Heart right ventricle (tissue), 16 donors: ENCODE measurements around the gene PRR16. TPM values are rescaled to one million over a fixed set of nuclear protein-coding genes. Genes with fewer than 3 reads are reported as not detected.
"Not testable (repeated sequence)": the region's sequence is repeated elsewhere in the genome, so short reads cannot be mapped to it uniquely, and the experiment has no call there.

Source experiments
- ATAC-seq, 8 donors: fragments of 200-7000 bp; cut with Tn5 transposase; one replicate each; pipeline ENCODE4 v1.9.1; 2020; ENCODE audit warnings: mild to moderate bottlenecking in 8 of 8, moderate library complexity in 8 of 8, moderate number of reproducible peaks in 1 of 8
- DNase-seq, 2 donors: peaks; one replicate each; pipeline ENCODE4 v3.0.0-alpha.2; 2020
- H3K27ac ChIP-seq, 10 donors: fragments of 200-600 bp; sonication (generic) in 2 of 10; one replicate each; pipeline versions ENCODE4 v1.5.0 to v1.8.0; 2020 to 2022; ENCODE audit warnings: mild to moderate bottlenecking in 3 of 10
- H3K27me3 ChIP-seq, 7 donors: fragments of 200-600 bp; one replicate each; pipeline ENCODE4 v1.8.0; 2021 to 2022; ENCODE audit warnings: mild to moderate bottlenecking in 2 of 7
- H3K36me3 ChIP-seq, 9 donors: fragments of 200-600 bp; sonication (generic) in 1 of 9; one replicate each; pipeline versions ENCODE4 v1.5.0 to v1.8.0; 2020 to 2022; ENCODE audit warnings: mild to moderate bottlenecking in 2 of 9
- H3K4me1 ChIP-seq, 9 donors: fragments of 200-600 bp; sonication (generic) in 1 of 9; one replicate each; pipeline versions ENCODE4 v1.5.0 to v1.8.0; 2020 to 2022; ENCODE audit warnings: mild to moderate bottlenecking in 4 of 9
- H3K4me3 ChIP-seq, 10 donors: fragments of 200-600 bp; sonication (generic) in 2 of 10; one replicate each; pipeline versions ENCODE4 v1.5.0 to v1.8.0; 2020 to 2022; ENCODE audit warnings: mild to moderate bottlenecking in 7 of 10, moderate library complexity in 2 of 10
- H3K9me3 ChIP-seq, 11 donors: fragments of 200-600 bp in 10 of 11; sonication (generic) in 2 of 11; one replicate each; pipeline versions ENCODE4 v1.5.0 to v1.8.0; 2013 to 2022; ENCODE audit warnings: mild to moderate bottlenecking in 2 of 11, control low read depth in 1 of 11, moderate library complexity in 1 of 11
- CTCF ChIP-seq, 9 donors: fragments of 200-600 bp; sonication (generic) in 2 of 9; IDR thresholded peaks; one replicate each; pipeline versions ENCODE4 v1.5.0 to v1.8.0; 2021 to 2022; ENCODE audit warnings: antibody characterized with exemption in 9 of 9, mild to moderate bottlenecking in 5 of 9, moderate library complexity in 1 of 9
- WGBS, 2 donors: extraction: QIAGEN DNeasy Blood & Tissue Kit; methylation state at CpG; one replicate each; pipeline ENCODE4 v1.1.7; 2013; ENCODE audit warnings: inconsistent platforms in 1 of 2; 5-methylcytosine and 5-hydroxymethylcytosine counted together
- intact Hi-C, 10 donors: fragments of 100-400 bp; cut with DNase I; formaldehyde crosslinking; loops; one replicate each; pipeline versions ENCODE4 v1.11.1 to v1.14.2; 2022
- polyA plus RNA-seq, 2 donors: library from polyadenylated mRNA; stranded (reverse); fragments of 200-250 nt; gene quantifications; one replicate each; pipeline ENCODE4 v1.2.3, GENCODE V29; 2013
- total RNA-seq, 10 donors: library from RNA; stranded (reverse); fragmentation: NEBNext Ultra II Directional in 3 of 10; extraction: Animal tissue kit (Norgen Biotek cat#: 25700) in 3 of 10; gene quantifications; one replicate each; pipeline versions ENCODE4 v1.2.1 to v1.2.4, GENCODE V29; 2021 to 2023
- donor health status: Arrhythmogenic right ventricular cardiomyopathy.
- donor health status: ischemic (EF 13 %, LVEDD 7.1; RV severe dilation, severe dysfunction).
- donor health status: healthy with polysubstance abuse.
- donor health status: DM: no; HTN: yes; CAD: no.
- donor health status: DM: no; HTN: no; CAD: no.
- donor health status: ischemic (EF 25% LVEDD 6.9; RV normal size, moderate dysfunction).
- donor health status: ischemic (EF 25% LVEDD 5.7; RV mildly dilated, moderate dysfunction).
- donor health status: healthy.
- donor health status: DM: yes; HTN: yes; CAD: no.
- donor health status: Ischemic cardiomyopathy.
- donor health status: ischemic (EF 35%, LVEDD 5.7; RV mildly dilated, moderate dysfunction).
- donor health status: nonischemic (EF 11% LVEDD 7.7; RV severe dilation, severe dysfunction).
- donor health status: DM: yes; HTN: yes; CAD: no.
- donor health status: PGD.
- donor health status: ischemic (EF 29% LVEDD 5.4; RV normal size, mild dysfunction).
- donor health status: nonischemic (EF 23%, LVEDD 6.1; RV moderate dilation, normal function).

The PRR16 gene
- total and polyA plus RNA-seq, 12 donors = 5.3 to 22.9 (median 10.4) TPM

GRCh38 chr5:120697147-120697546 lies 233.0 kb downstream of the PRR16 start:
- Histone ChIP-seq H3K4me1 (no peaks in the 10 kb centered on the region), H3K27me3 (no peaks in the 10 kb centered on the region), H3K27ac (no peak overlapping the region), H3K4me3 (no peak overlapping the region), H3K36me3 (no peaks in the 10 kb centered on the region), H3K9me3 (no peaks in the 10 kb centered on the region)
- WGBS, 2 donors = 46 to 51% methylated on average over 4 of the region's 4 CpGs
- ATAC-seq (no peak), DNase-seq (no peak)
- intact Hi-C loops = no loop called here
- TF ChIP-seq CTCF (IDR thresholded peaks at IDR 0.05) = no peak

GRCh38 chr5:120697670-120698327 lies 233.7 kb downstream of the PRR16 start:
- intact Hi-C loops, H3K36me3 ChIP-seq, H3K9me3 ChIP-seq, ATAC-seq, H3K4me1 ChIP-seq, DNase-seq, H3K27ac ChIP-seq, H3K27me3 ChIP-seq, H3K4me3 ChIP-seq: not testable (repeated sequence)
- 72 to 78% methylated on average over 10 of the region's 13 CpGs for WGBS, 2 donors

- WGBS, 2 donors = 83 to 90% methylated on average over 12 of the region's 12 CpGs
- ATAC-seq, H3K27ac ChIP-seq, H3K4me1 ChIP-seq, DNase-seq, intact Hi-C loops, H3K9me3 ChIP-seq, H3K36me3 ChIP-seq, H3K4me3 ChIP-seq: not testable (repeated sequence)
- peaks cover 0 to 13% (median 0%) of the 10 kb centered on the region in 7 donors for H3K27me3 ChIP-seq
Observed at GRCh38 chr5:120700653-120701052, 236.6 kb downstream of the PRR16 start.

- H3K36me3 ChIP-seq, ATAC-seq, DNase-seq, H3K27ac ChIP-seq, H3K4me3 ChIP-seq, intact Hi-C loops, H3K4me1 ChIP-seq, H3K9me3 ChIP-seq: not testable (repeated sequence)
- H3K27me3 ChIP-seq = peaks cover 0 to 13% (median 0%) of the 10 kb centered on the region in 7 donors
- WGBS, 2 donors = 32 to 34% methylated on average over 14 to 16 of the region's 16 CpGs
Observed at GRCh38 chr5:120702817-120703538, 238.9 kb downstream of the PRR16 start.

GRCh38 chr5:120703918-120704587 lies 240.0 kb downstream of the PRR16 start:
- H3K4me3 ChIP-seq = no peak overlapping the region
- intact Hi-C loops = no loop called here
- H3K36me3 ChIP-seq = no peaks in the 10 kb centered on the region
- DNase-seq = no peak
- H3K27ac ChIP-seq = no peak overlapping the region
- H3K9me3 ChIP-seq = no peaks in the 10 kb centered on the region
- peaks cover 0 to 13% (median 0%) of the 10 kb centered on the region in 7 donors for H3K27me3 ChIP-seq
- no peaks in the 10 kb centered on the region for H3K4me1 ChIP-seq
- no peak for TF ChIP-seq CTCF (IDR thresholded peaks at IDR 0.05)
- ATAC-seq = no peak
- 52 to 54% methylated on average over 1 of the region's 1 CpG for WGBS, 2 donors
